ENCODE measurements around the gene RTBDN. TPM values are rescaled to one million over a fixed set of nuclear protein-coding genes. Genes with fewer than 3 reads are reported as not detected.

Gene RTBDN
- total RNA-seq, 1 experiment from 2014 or later = 2.4 TPM

GRCh38 chr19:12789904-12790619, 44.3 kb downstream of the RTBDN start:
- peaks cover 44% of the 10 kb centered on the region for H3K4me1 ChIP-seq (ENCODE audit: control insufficient read depth, insufficient read depth, low read length)
- 0 out of 2 replicates have a peak, but pooled peaks have one; percentile 40 for TF ChIP-seq SIN3A (IDR thresholded peaks at IDR 0.05; ENCODE audit: borderline replicate concordance, insufficient read depth, low read depth, low read length)
- no peak for TF ChIP-seq CTCF (IDR thresholded peaks at IDR 0.05)
- TF ChIP-seq POLR2AphosphoS5 (IDR thresholded peaks at IDR 0.05; ENCODE audit: low read depth, low read length) = 0 out of 2 replicates have a peak, but pooled peaks have one; percentile 23
- peak in 1 of 2 experiments; percentile 53; a peak in 1 of 4 replicates for TF ChIP-seq REST (IDR thresholded peaks at IDR 0.05; ENCODE audit: insufficient read depth in 1 of 2, low read depth in 2 of 2, low read length in 1 of 2)
- CTCF ChIA-PET = interaction anchor here (0.6 to 1.1 kb wide), 2 partner anchors 12 to 76 kb away, joined by 3 to 4 read pairs; no protein-coding TSS in a partner anchor

GRCh38 chr19:12789098-12789903, 45.1 kb downstream of the RTBDN start:
- peaks cover 2% of the 10 kb centered on the region for H3K36me3 ChIP-seq (ENCODE audit: control insufficient read depth, insufficient read depth, low read length)
- in situ Hi-C loops (cut with HindIII; ENCODE audit: low pct_unique_long_range_greater_than_20kb, low sequenced_read_pairs) (no loop called here), intact Hi-C loops (cut with micrococcal nuclease; ENCODE audit: unreplicated experiment) (no loop called here)
- H3K4me3 ChIP-seq (ENCODE audit: low read depth in 2 of 2, low read length in 2 of 2) = peak overlapping the region; percentile 51 to 75
- POLR2A ChIA-PET = interaction anchor here (0.6 to 0.7 kb wide), 4 partner anchors 10 to 1683 kb away, joined by 3 to 10 read pairs (median 3); no protein-coding TSS in a partner anchor
- H3K9me3 ChIP-seq (ENCODE audit: control insufficient read depth, insufficient read depth, low read depth, low read length) = no peaks in the 10 kb centered on the region
- peak; percentile 3 for ATAC-seq
- no peaks in the 10 kb centered on the region for H3K27me3 ChIP-seq (ENCODE audit: control insufficient read depth, insufficient read depth, low read length)
- H3K4me1 ChIP-seq (ENCODE audit: control insufficient read depth, insufficient read depth, low read length) = peaks cover 48% of the 10 kb centered on the region
- no TSS peak for BruUV-seq (replicated peaks)
- peak overlapping the region; percentile 99 for H3K27ac ChIP-seq (ENCODE audit: low read length)
- TF ChIP-seq SIN3A (IDR thresholded peaks at IDR 0.05; ENCODE audit: borderline replicate concordance, insufficient read depth, low read depth, low read length) (no peak), TCF7L2 (IDR thresholded peaks at IDR 0.05; ENCODE audit: low read depth, low read length) (no peak), REST (IDR thresholded peaks at IDR 0.05; ENCODE audit: insufficient read depth in 1 of 2, low read depth in 2 of 2, low read length in 1 of 2) (no peak), POLR2AphosphoS5 (IDR thresholded peaks at IDR 0.05; ENCODE audit: low read depth, low read length) (no peak), CTCF (IDR thresholded peaks at IDR 0.05) (no peak)
- no peak for DNase-seq (ENCODE audit: low read depth, low spot score)
- CTCF ChIA-PET = interaction anchor here (0.9 to 1.1 kb wide), 2 partner anchors 12 to 16 kb away, joined by 3 to 4 read pairs; no protein-coding TSS in a partner anchor

More at GRCh38 chr19:12789904-12790619, 44.3 kb downstream of the RTBDN start:
- in situ Hi-C loops (cut with HindIII; ENCODE audit: low pct_unique_long_range_greater_than_20kb, low sequenced_read_pairs) = no loop called here
- H3K27ac ChIP-seq (ENCODE audit: low read length) = peak overlapping the region; percentile 82
- no peak for DNase-seq (ENCODE audit: low read depth, low spot score)
- intact Hi-C loops (cut with micrococcal nuclease; ENCODE audit: unreplicated experiment) = no loop called here
- no peaks in the 10 kb centered on the region for H3K9me3 ChIP-seq (ENCODE audit: control insufficient read depth, insufficient read depth, low read depth, low read length)
- POLR2A ChIA-PET = interaction anchor here (0.6 to 0.7 kb wide), 2 partner anchors 11 to 24 kb away, joined by 3 read pairs; no protein-coding TSS in a partner anchor
- ATAC-seq = peak; percentile 64
- BruUV-seq (replicated peaks) = no TSS peak
- peaks cover 2% of the 10 kb centered on the region for H3K36me3 ChIP-seq (ENCODE audit: control insufficient read depth, insufficient read depth, low read length)
- H3K27me3 ChIP-seq (ENCODE audit: control insufficient read depth, insufficient read depth, low read length) = no peaks in the 10 kb centered on the region
- H3K4me3 ChIP-seq (ENCODE audit: low read depth in 2 of 2, low read length in 2 of 2) = peak overlapping the region; percentile 66 to 75

All from Panc1 (cell line).